Middle frontal gyrus (tissue), 1 donor: ENCODE data around the gene PLA2G4A.

Experiments used
- DNase-seq: peaks from one replicate; pipeline ENCODE4 v3.0.0-alpha.2; 2015; ENCODE audit warnings: low spot score; ENCODE audit errors: extremely low spot score

PLA2G4A gene

DNA sequence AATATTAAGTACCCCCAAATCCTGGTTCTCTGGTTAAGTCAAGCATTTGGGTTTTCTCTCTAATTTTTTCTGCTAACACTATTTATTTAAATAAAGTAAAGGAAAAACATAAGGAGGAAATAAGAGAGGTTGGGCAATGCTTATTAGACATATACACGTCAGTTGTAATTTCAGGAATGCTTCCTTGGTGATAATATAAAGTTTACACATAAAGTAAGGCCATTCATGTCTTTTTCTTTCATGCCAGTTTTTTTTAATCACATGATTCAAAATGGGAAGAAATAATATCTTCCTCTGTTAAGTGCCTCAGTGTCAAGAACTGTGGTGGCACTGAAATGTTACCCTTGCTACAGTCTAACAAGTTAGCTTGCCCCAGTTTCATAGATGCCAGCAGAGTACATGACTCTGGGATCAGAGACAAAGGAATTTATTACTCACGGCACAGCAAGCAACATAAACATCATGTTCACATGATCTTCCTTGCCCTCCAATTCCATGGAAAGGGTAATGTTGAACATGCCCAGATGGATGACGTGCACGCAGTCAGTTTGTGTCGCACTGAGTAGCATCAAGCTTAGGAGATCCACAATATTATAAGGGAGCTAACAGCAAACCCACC, 184.9 kb downstream of the PLA2G4A start:
- no peak for DNase-seq

DNA sequence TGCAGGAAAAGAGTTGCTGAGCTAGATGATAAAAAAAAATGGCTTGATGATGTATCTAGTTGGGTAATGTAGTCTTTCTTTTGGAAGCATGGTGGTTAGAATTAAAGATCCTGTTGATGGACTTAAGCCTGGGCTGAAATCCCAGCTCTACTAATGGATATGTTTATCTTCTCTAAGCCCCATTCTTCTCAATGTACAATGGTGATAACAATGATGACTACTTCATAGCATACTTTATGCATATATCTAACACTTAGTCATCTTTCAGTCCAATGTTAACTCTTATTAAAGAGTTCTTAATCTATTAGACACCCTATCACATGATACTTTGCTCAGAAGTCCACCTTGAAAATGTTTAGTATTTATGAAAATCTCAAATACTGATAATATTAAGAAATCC, 189.5 kb downstream of the PLA2G4A start:
- DNase-seq = no peak

DNA sequence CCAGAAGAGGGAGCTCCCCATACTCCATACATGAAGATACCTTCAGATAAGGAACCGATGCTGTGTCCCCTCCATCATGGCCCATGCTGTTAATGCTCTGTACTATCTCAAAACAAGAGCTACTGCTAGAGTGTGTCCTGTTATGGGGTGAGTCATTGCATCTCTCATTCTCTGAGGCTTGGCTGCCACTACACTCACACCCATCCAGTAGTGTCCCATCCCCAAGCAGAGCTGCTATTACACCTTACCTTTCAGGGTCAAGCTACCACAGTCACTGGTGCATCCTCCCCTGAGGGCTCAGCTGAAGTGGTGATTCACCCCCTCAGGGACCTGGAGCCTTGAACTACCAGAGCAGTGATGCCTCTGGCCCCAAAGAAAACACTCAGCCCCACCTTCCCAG, 198.5 kb downstream of the PLA2G4A start:
- DNase-seq = no peak

DNA sequence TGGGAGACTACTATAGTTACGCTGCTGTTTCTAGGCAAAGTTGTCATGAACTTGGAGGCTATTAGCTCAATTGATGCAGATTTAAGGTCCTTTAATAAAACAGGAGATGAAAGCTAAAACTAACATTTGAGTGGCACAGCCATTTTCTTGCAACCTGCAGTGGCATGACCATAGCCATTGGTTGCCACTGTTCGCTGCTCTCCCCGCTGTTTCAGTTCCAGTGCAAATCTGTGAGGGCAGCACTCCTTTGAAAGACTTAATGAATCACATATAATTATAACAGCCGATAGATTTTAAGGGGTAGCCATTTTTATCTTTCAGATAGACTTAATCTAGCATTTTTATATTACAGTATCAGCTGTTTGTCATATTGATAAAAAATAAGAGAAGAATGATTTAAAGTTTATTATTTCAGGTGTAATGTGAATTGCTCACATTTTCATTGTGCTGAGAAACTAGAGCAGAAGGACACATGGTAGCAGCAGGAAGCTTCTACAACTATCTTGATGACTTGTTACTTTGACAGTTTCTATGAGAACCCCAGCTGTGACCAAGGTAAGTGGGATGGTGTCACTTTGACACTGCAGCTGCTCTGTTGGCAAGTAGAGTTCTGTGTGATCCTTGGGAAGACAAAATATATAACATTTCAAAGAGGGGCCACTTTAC, 203.7 kb downstream of the PLA2G4A start:
- no peak for DNase-seq

DNA sequence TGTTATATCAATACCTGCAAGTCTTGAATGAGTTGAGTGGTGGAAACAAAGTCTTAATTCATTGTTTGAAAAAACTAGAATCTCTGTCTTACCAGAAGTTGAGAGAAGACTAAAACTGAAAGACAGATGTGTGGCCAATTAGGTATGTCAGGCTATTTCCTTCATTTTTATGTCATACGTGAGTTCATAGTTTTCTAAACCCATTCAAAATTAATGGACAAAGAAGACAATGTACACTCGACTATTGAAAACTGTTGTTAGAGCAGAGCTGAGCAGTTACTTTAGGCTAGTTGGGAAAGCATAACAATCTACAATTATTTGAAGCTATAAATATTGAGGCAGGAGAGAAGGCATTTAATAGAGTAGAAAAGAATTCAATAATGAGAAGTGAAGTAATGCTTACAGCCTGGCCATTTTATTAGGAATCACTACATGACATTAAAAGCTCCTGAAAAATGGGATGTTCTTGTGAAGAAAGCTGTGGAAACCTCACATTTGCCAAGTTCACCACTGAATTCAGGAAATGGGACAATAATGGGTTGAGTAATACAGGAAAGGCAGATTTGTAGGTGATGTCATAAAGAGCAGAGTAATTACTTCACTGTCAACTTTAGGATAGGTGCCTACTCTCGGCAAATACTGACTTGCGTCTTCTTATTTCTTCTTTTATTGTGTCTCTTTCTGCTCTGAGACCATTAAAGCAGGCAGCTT, 204.4 kb downstream of the PLA2G4A start:
- DNase-seq = no peak

DNA sequence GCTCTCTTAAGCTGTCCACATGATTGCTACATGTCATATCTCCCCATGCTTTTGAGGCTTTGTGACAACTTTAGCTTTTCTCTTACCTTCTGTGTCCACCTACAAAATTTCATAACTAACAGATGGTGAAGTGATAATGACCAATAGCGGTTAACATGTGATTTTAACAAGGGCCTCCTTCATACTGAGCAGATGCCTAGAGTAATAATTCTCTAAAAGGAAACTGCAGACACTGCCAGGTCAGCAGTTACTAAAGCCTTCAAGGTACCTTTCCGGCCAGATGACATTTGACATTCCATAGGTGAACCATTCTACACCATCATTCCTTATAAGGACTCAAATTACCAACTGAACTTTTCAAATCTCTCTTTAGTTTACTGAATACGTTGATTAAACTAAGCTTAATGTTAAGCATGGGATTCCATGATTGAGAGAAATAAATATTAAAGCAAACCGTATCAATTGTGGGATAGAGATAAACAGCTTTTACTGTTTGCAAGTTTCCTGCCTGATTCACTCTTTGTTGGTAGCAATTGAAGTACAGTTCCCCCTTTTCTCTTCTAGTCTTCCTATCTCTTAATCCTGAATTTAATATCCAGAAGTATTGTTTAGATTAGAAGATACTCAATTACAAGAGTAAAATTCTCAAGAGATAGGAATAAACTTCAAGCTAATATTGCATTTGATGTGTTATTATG, 205.1 kb downstream of the PLA2G4A start:
- no peak for DNase-seq

DNA sequence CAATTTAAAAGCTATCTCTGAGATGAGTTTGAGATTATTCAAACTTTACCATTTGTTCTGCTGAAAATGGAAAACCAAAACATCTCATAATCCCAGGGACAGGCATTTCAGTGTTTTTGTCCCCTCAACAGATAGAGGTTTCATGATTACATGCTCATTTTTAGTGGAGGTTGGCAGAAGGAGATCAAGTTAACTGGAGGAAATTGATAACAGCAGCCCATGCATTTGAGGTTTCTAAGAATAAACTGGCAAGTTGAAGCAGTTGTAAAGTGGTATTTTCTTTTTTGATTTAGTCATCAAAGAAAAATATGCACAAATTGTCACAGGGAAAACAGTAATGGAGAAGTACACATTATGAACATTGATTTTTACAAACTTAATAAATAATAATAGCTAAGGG, 205.8 kb downstream of the PLA2G4A start:
- DNase-seq = no peak

DNA sequence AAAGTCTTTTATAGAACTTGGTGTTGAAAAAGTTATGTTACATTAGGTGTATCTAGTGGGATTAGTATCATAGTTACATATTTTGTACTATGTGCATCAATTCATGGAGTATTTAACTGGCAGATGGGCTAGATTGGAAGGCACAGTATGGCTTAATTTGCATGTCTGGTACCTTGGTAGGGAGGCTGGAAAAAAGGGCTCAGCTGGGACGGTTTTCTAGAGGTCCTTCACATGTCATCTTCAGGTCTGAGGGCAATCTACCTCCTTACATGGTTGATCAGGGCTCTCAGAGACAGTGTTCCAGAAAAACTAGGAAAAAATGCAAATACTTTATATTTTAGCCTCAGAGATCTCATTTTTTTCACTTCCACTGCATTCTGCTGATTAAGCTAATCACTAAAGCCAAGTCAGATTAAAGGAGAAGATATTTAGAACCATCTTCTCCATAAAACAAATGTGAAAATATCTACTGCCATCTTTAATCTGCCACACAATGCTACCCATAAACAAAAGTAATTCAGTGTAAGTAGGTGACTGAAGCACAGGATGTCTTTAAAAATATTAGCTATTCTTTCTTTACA, 209.3 kb downstream of the PLA2G4A start:
- DNase-seq = no peak
